Tibial nerve (tissue), 4 donors: ENCODE data around the gene NEU1. TPM values are rescaled to one million over a fixed set of nuclear protein-coding genes. Genes with fewer than 3 reads are reported as not detected.
"Not testable (repeated sequence)": the region's sequence is repeated elsewhere in the genome, so short reads cannot be mapped to it uniquely, and the experiment has no call there.

Experiments used
- DNase-seq, 2 donors: peaks; one replicate each; pipeline ENCODE4 v3.0.0-alpha.2; 2019; ENCODE audit warnings: low spot score in 2 of 2
- H3K27ac ChIP-seq, 4 donors: fragments of 200-600 bp; sonication (generic) in 3 of 4; one replicate each; pipeline ENCODE4 v1.5.1; 2017 to 2019; ENCODE audit warnings: mild to moderate bottlenecking in 1 of 4
- H3K27me3 ChIP-seq, 2 donors: fragments of 200-600 bp; sonication (generic) in 1 of 2; one replicate each; pipeline versions ENCODE4 v1.5.1 to v1.6.0; 2017 to 2019
- H3K36me3 ChIP-seq, 3 donors: fragments of 200-600 bp; sonication (generic); one replicate each; pipeline ENCODE4 v1.5.1; 2018 to 2019
- H3K4me1 ChIP-seq, 4 donors: fragments of 200-600 bp; sonication (generic) in 3 of 4; one replicate each; pipeline ENCODE4 v1.5.1; 2017 to 2019
- H3K4me3 ChIP-seq, 4 donors: fragments of 200-600 bp; sonication (generic) in 3 of 4; one replicate each; pipeline ENCODE4 v1.5.1; 2017 to 2019; ENCODE audit warnings: mild to moderate bottlenecking in 1 of 4, moderate library complexity in 1 of 4
- H3K9me3 ChIP-seq, 4 donors: fragments of 200-600 bp; sonication (generic) in 3 of 4; one replicate each; pipeline ENCODE4 v1.5.1; 2017 to 2019
- CTCF ChIP-seq, 5 experiments: fragments of 200-600 bp in 3 of 5; fragments of 450-650 bp in 2 of 5; sonication (generic) in 3 of 5; IDR thresholded peaks; one replicate each; pipeline ENCODE4 v1.5.1; 2016 to 2019; ENCODE audit warnings: antibody characterized with exemption in 5 of 5, mild to moderate bottlenecking in 3 of 5, moderate library complexity in 2 of 5
- EP300 ChIP-seq, 2 donors: sonication (generic); formaldehyde crosslinking; IDR thresholded peaks; one replicate each; pipeline ENCODE4 v1.6.1; 2017; ENCODE audit warnings: antibody characterized with exemption in 2 of 2, mild to moderate bottlenecking in 1 of 2
- POLR2A ChIP-seq, 2 donors: fragments of 450-650 bp; IDR thresholded peaks; one replicate each; pipeline ENCODE4 v1.6.1; 2017; ENCODE audit warnings: antibody characterized with exemption in 2 of 2, mild to moderate bottlenecking in 2 of 2, moderate library complexity in 2 of 2
- WGBS, 2 donors: methylation state at CpG; one replicate each; pipeline ENCODE4 v1.1.5; 2018; 5-methylcytosine and 5-hydroxymethylcytosine counted together
- total RNA-seq, 4 donors: library from RNA; depleted of rRNA; stranded (reverse); fragments of >200 nt; gene quantifications; one replicate each; pipeline ENCODE4 v1.1.0, GENCODE V29; 2016

NEU1 gene
- total RNA-seq, 4 donors from 2014 or later, result 25.8 to 44.6 (median 33.8) TPM

DNA sequence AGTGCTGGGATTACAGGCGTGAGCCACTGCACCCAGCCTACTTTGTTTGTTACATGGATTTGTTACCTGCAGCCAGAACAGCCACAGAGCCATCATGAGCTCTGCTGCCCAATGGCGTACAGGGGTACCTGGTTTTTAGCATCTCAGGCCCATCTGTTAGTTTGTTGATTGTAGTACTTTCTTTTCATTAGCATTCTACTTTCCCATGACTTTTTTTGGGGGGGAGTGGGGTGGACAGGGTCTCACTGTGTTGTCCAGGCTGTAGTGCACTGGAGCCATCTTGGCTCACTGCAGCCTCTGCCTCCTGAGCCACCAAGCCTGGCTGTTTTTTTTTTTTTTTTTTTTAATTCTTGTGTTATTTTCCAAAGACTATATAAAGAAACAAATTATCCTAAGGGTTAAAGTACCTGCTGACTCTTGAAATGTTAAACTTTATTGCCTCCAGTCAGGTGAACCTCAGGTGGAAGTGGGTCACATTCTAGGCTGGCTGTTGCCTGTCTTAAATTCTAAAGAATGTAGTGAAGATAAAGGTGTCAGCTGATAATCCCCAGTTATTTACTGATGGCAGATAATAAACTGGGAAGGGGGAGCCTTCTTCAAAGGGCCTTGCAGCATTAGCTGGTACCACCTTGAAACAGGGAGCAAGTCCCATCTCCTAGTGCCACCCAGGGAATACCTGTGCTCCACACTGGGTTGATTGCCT, 15.2 kb downstream of the NEU1 start:
- no peak for DNase-seq
- Histone ChIP-seq H3K4me1 (no peaks in the 10 kb centered on the region), H3K9me3 (no peaks in the 10 kb centered on the region), H3K27me3 (no peaks in the 10 kb centered on the region), H3K36me3 (peaks cover 0 to 22% (median 0%) of the 10 kb centered on the region in 3 donors), H3K4me3 (no peak overlapping the region), H3K27ac (no peak overlapping the region)
- TF ChIP-seq EP300 (IDR thresholded peaks at IDR 0.05), result no peak
- TF ChIP-seq CTCF (IDR thresholded peaks at IDR 0.05), result no peak
- no peak for TF ChIP-seq POLR2A (IDR thresholded peaks at IDR 0.05)
- 88 to 94% methylated on average over 2 of the region's 2 CpGs for WGBS, 2 donors

- Histone ChIP-seq H3K27ac (no peak overlapping the region), H3K4me1 (no peaks in the 10 kb centered on the region), H3K36me3 (peaks cover 0 to 52% (median 9%) of the 10 kb centered on the region in 3 donors), H3K4me3 (no peak overlapping the region), H3K27me3 (no peaks in the 10 kb centered on the region), H3K9me3 (no peaks in the 10 kb centered on the region)
- no peak for TF ChIP-seq POLR2A (IDR thresholded peaks at IDR 0.05)
- TF ChIP-seq EP300 (IDR thresholded peaks at IDR 0.05), result no peak
- TF ChIP-seq CTCF (IDR thresholded peaks at IDR 0.05), result no peak
- no peak for DNase-seq
- WGBS, 2 donors, result 97 to 100% methylated on average over 3 of the region's 3 CpGs
These were observed 18.1 kb downstream of the NEU1 start for GRCh38 chr6:31844507-31844906.

DNA sequence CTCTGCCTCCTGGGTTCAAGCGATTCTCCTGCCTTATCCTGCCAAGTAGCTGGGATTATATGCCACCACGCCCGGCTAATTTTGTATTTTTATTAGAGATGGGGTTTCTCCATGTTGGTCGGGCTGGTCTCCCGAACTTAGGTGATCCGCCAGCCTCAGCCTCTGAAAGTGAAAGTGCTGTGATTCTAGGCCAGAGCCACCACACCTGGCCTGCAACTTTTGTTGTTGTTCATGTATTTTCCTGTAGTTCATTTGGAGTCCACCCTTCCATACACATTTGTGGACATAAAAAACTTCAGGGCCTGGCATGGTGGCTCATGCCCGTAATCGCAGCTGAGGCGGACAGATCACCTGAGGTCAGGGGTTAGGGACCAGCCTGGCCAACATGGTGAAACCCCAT, 20.6 kb downstream of the NEU1 start:
- WGBS, 2 donors, result 95% methylated on average over 9 of the region's 9 CpGs

GRCh38 chr6:31839779-31840126, 22.9 kb downstream of the NEU1 start:
- H3K4me3 ChIP-seq, DNase-seq, H3K9me3 ChIP-seq, H3K27ac ChIP-seq, H3K27me3 ChIP-seq: not testable (repeated sequence)
- Histone ChIP-seq H3K36me3 (peaks cover 0 to 80% (median 14%) of the 10 kb centered on the region in 3 donors), H3K4me1 (peaks cover 0 to 38% (median 28%) of the 10 kb centered on the region in 4 donors)
- 87 to 92% methylated on average over 8 of the region's 8 CpGs for WGBS, 2 donors

More for the DNA sequence above, 20.6 kb downstream of the NEU1 start:
- no peak overlapping the region for H3K27ac ChIP-seq
- H3K27me3 ChIP-seq, result no peaks in the 10 kb centered on the region
- H3K4me1 ChIP-seq, result peaks cover 0 to 20% (median 14%) of the 10 kb centered on the region in 4 donors
- DNase-seq, result no peak
- H3K36me3 ChIP-seq, result peaks cover 0 to 76% (median 14%) of the 10 kb centered on the region in 3 donors
- no peak overlapping the region for H3K4me3 ChIP-seq
- H3K9me3 ChIP-seq, result no peaks in the 10 kb centered on the region
- TF ChIP-seq CTCF (IDR thresholded peaks at IDR 0.05), result no peak
- TF ChIP-seq EP300 (IDR thresholded peaks at IDR 0.05), result no peak
- TF ChIP-seq POLR2A (IDR thresholded peaks at IDR 0.05), result no peak

GRCh38 chr6:31838968-31839367, 23.7 kb downstream of the NEU1 start:
- Histone ChIP-seq H3K4me3 (no peak overlapping the region), H3K9me3 (no peaks in the 10 kb centered on the region), H3K27me3 (no peaks in the 10 kb centered on the region), H3K27ac (no peak overlapping the region), H3K4me1 (peaks cover 0 to 40% (median 31%) of the 10 kb centered on the region in 4 donors), H3K36me3 (peaks cover 0 to 73% (median 14%) of the 10 kb centered on the region in 3 donors)
- 95 to 100% methylated on average over 3 of the region's 3 CpGs for WGBS, 2 donors
- no peak for DNase-seq
- TF ChIP-seq EP300 (IDR thresholded peaks at IDR 0.05) (no peak), CTCF (IDR thresholded peaks at IDR 0.05) (no peak), POLR2A (IDR thresholded peaks at IDR 0.05) (no peak)

DNA sequence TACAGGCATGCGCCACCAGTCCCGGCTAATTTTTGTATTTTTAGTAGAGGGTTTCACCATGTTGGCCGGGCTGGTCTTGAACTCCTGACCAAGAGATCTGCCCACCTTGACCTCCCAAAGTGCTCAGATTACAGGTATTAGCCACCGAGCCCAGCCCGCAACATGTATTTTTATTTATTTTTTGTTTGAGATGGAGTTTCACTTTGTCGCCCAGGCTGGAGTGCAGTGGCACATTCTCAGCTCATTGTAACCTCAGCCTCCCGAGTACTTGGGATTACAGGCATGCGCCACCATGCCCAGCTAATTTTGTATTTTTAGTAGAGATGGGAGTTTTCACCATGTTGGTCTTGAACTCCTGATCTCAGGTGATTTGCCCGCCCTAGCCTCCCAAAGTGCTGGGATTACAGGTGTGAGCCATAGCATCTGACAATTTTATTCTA, 24.5 kb downstream of the NEU1 start:
- WGBS, 2 donors, result 87 to 88% methylated on average over 9 of the region's 9 CpGs
- Histone ChIP-seq H3K36me3 (peaks cover 0 to 67% (median 14%) of the 10 kb centered on the region in 3 donors), H3K4me1 (peaks cover 0 to 48% (median 35%) of the 10 kb centered on the region in 4 donors)
- not testable (repeated sequence) for H3K9me3 ChIP-seq, H3K27me3 ChIP-seq, H3K4me3 ChIP-seq, H3K27ac ChIP-seq, DNase-seq
